Mucosa of descending colon (tissue), 3 donors: ENCODE measurements around the gene NINL. TPM values are rescaled to one million over a fixed set of nuclear protein-coding genes. Genes with fewer than 3 reads are reported as not detected.
"Not testable (repeated sequence)": the region's sequence is repeated elsewhere in the genome, so short reads cannot be mapped to it uniquely, and the experiment has no call there.

Experiments used
- ATAC-seq: fragments of 200-7000 bp; cut with Tn5 transposase; one replicate; pipeline ENCODE4 v1.9.1; 2020; ENCODE audit warnings: mild to moderate bottlenecking, moderate library complexity
- DNase-seq, 3 donors: peaks; one replicate each; pipeline ENCODE4 v3.0.0-alpha.2; 2020
- H3K36me3 ChIP-seq: fragments of 200-600 bp; one replicate; pipeline ENCODE4 v1.8.0; 2021; ENCODE audit warnings: low read depth, mild to moderate bottlenecking
- H3K4me1 ChIP-seq: fragments of 200-600 bp; one replicate; pipeline ENCODE4 v1.8.0; 2021; ENCODE audit warnings: low read depth, mild to moderate bottlenecking
- H3K4me3 ChIP-seq: fragments of 200-600 bp; one replicate; pipeline ENCODE4 v1.8.0; 2021; ENCODE audit warnings: mild to moderate bottlenecking
- H3K9me3 ChIP-seq: fragments of 200-600 bp; one replicate; pipeline ENCODE4 v1.8.0; 2021; ENCODE audit warnings: mild to moderate bottlenecking
- intact Hi-C, 2 donors: fragments of 100-400 bp; cut with DNase I in 1 of 2; cut with micrococcal nuclease in 1 of 2; formaldehyde crosslinking; loops; one replicate each; pipeline versions ENCODE4 v1.11.0 to v1.11.1; 2022; cut with DNase I, micrococcal nuclease
- total RNA-seq, 3 donors: library from RNA; stranded (reverse); fragmentation: NEBNext Ultra II Directional in 2 of 3; extraction: Animal tissue kit (Norgen Biotek cat#: 25700) in 2 of 3; gene quantifications; one replicate each; pipeline versions ENCODE4 v1.2.1 to v1.2.4, GENCODE V29; 2021 to 2023
- TF ChIP-seq, protein P1 (sequence below): fragments of 200-600 bp; IDR thresholded peaks from one replicate; pipeline ENCODE4 v1.8.0; 2022; ENCODE audit warnings: antibody characterized with exemption, mild to moderate bottlenecking
- donor health status: DM: no; HTN: no; CAD: no; lungs with moderate emphysema.
- donor health status: DM: no; HTN: no; CAD: no.
- donor health status: DM: no; HTN: yes; CAD: no.

Gene NINL
- total RNA-seq, 3 donors from 2014 or later, result 1.8 to 15.1 (median 3.3) TPM

DNA sequence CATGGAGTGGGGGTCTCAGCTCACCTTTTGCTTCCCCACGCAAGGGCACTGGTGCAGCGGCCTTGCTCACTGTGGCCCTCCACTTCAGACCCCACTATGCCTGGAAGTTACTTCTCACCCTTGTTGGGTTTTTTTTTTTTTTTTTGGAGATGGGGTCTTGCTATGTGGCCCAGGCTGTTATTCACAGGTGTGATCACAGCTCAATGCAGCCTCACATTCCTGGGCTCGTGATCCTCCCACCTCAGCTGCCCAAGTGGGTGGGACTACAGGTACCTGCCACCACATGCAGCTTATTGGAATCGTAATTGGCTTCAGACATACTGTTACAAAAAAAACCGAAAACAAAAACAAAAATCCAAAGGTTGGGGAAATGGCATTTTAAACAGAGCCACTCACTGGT lies 32.4 kb downstream of the NINL start:
- H3K4me3 ChIP-seq, result no peak overlapping the region
- TF ChIP-seq, protein P1, sequence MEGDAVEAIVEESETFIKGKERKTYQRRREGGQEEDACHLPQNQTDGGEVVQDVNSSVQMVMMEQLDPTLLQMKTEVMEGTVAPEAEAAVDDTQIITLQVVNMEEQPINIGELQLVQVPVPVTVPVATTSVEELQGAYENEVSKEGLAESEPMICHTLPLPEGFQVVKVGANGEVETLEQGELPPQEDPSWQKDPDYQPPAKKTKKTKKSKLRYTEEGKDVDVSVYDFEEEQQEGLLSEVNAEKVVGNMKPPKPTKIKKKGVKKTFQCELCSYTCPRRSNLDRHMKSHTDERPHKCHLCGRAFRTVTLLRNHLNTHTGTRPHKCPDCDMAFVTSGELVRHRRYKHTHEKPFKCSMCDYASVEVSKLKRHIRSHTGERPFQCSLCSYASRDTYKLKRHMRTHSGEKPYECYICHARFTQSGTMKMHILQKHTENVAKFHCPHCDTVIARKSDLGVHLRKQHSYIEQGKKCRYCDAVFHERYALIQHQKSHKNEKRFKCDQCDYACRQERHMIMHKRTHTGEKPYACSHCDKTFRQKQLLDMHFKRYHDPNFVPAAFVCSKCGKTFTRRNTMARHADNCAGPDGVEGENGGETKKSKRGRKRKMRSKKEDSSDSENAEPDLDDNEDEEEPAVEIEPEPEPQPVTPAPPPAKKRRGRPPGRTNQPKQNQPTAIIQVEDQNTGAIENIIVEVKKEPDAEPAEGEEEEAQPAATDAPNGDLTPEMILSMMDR, result no peak
- DNase-seq (no peak), ATAC-seq (no peak)
- no peaks in the 10 kb centered on the region for H3K9me3 ChIP-seq
- H3K4me1 ChIP-seq, result peaks cover 5% of the 10 kb centered on the region
- H3K36me3 ChIP-seq, result no peaks in the 10 kb centered on the region
- intact Hi-C loops, result no loop called here

DNA sequence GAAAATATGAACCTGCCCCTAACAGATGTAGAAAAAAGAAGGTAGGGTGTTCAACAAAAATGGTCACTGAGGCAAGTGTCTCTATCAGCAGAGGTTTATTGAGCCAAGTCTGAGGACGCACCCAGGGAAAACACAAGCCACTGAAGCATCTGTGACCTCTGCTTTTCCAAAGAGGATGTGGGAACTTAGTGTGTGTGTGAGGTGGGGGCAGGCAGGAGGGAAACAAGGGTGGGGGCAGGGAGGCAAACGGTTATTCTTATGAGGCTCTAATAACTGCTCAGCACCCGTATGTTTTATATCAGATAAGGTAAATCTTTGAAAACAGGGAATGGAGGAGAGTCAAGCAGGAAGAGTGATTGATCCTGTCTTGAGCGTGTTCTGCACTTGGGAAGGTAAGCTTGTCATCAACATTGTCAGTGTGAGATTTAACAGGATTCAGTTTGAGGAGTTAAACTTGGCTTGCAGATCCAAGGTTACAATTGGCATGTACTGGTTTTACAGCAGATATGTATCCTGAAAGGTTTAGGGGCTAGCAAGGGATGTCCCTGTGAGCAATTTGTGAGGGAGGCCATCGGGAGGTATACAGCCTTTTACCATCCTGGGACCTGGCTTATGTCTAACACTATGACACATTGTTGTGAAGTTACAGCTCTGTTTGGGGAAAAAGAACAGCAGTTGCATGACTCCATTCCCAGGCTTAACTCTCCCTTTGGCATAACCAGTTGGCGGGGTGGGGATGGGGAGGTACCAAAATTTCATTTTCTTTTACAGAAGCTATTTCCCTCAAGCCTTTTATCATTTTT lies 33.7 kb downstream of the NINL start:
- DNase-seq (no peak), ATAC-seq (no peak)
- intact Hi-C loops, result no loop called here
- no peaks in the 10 kb centered on the region for H3K9me3 ChIP-seq
- no peaks in the 10 kb centered on the region for H3K36me3 ChIP-seq
- TF ChIP-seq, protein P1, result no peak
- H3K4me3 ChIP-seq, result no peak overlapping the region
- H3K4me1 ChIP-seq, result peaks cover 5% of the 10 kb centered on the region

DNA sequence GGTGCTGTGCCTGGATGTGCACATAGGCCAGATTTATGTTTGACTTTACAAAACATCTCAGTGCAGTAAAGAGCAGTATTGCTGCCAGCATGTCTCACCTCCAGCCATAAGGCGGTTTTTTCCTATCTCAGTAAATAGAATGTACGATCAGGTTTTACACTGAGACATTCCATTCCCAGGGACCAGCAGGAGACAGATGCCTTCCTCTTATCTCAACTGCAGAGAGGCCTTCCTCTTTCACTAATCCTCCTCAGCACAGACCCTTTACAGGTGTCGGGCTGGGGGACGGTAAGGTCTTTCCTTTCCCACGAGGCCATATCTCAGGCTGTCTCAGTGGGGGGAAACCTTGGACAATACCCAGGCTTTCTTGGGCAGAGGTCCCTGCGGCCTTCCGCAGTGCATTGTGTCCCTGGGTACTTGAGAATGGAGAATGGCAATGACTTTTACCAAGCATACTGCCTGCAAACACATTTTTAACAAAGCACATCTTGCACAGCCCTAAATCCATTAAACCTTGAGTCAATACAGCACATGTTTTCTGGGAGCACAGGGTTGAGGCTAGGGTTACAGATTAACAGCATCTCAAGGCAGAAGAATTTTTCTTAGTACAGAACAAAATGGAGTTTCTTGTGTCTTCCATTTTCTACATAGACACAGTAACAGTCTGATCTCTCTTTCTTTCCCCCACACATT lies 34.5 kb downstream of the NINL start:
- ATAC-seq, DNase-seq, intact Hi-C loops, H3K9me3 ChIP-seq, H3K4me3 ChIP-seq, H3K36me3 ChIP-seq, H3K4me1 ChIP-seq: not testable (repeated sequence)

DNA sequence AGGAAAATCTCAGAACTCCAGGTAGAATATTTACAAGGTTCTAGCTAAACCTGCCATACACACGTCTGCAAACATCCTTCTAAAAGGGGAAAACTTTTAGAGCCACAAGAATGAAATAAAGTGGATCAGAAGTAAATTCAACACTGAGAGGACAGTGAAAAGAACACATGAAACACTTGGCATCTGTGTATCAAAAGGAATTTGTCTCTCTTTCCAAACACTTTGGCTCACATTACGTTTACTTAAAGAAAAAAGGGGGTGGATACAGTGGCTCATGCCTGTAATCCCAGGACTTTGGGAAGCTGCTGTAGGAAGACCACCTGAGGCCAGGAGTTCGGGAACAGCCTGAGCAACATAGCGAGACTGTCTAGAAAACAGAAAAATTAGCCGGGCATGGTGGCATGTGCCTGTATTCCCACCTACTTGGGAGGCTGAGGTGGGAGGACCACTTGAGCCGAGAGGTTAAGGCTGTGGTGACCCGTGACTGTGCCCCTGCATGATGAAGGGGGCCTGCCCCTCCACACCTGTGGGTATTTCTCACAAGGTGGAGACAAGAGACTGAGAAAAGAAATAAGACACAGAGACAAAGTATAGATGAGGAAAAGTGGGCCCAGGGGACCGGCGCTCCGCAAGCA lies 35.4 kb downstream of the NINL start:
- Histone ChIP-seq H3K36me3 (no peaks in the 10 kb centered on the region), H3K9me3 (no peaks in the 10 kb centered on the region), H3K4me3 (no peak overlapping the region), H3K4me1 (peaks cover 5% of the 10 kb centered on the region)
- intact Hi-C loops, result no loop called here
- ATAC-seq (no peak), DNase-seq (no peak)
- TF ChIP-seq, protein P1, result no peak

DNA sequence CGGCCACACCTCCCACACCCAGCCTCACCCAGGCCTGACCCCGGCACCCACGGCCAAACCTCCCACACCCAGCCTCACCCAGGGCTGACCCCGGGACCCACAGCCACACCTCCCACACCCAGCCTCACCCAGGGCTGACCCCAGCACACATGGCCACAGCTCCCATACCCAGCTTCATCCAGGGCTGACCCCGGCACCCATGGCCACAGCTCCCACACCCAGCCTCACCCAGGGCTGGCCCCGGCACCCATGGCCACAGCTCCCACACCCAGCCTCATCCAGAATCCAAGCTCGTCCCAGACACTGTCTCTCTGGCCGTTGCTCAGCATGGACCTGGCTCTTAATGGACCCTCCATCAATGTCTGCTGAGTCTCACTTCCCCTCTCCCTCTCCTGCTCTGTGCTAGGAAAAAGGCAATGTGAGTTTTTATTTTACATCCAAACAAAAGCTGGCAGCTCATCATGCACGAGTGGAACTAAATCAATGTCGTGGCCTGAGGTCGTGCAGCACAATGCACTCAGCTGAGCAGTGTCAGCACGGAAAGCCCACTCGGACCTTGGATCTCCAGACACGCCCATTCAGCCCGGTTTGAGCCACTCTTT lies 36.1 kb downstream of the NINL start:
- Histone ChIP-seq H3K4me1 (peaks cover 5% of the 10 kb centered on the region), H3K9me3 (no peaks in the 10 kb centered on the region), H3K36me3 (no peaks in the 10 kb centered on the region), H3K4me3 (no peak overlapping the region)
- ATAC-seq (no peak), DNase-seq (no peak)
- TF ChIP-seq, protein P1, result no peak
- intact Hi-C loops, result no loop called here
